Colon (tissue), 2 donors: ENCODE measurements around the gene CHMP1A.

Experiments used
- FAIRE-seq: peaks from 2 replicates; lab custom pipeline; 2012; peaks lifted over from hg19 to GRCh38; lab: Jason Lieb, UNC
- donor health status: control.
- donor health status: control.

The CHMP1A gene

DNA sequence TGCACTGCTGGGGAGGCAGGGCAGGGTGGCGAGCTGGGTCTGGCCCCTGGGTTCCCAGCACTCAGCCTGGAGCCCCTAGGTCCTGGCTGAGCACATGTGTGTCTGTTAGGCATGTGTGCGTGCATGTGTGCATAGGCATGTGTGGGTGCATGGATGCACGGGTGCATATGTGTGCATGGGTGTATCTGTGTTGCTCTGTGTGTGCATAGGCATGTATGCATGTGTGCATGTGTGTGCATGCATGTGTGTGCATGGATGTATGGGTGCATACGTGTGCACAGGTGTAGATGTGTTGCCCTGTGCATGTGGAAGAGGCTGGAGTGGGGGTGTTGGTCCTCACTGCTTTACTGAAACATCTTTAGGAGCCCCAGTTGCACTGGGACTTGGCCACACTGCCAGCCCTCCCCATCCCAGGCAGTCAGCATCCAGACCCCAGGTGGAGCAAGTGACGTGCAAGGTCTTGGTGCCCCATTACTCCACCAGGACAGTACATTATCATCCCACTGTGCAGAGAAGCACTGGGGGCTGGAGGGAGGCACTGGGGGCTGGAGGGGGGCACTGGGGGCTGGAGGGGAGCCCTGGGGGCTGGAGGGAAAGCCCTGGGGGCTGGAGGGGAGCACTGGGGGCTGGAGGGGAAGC lies 54.4 kb downstream of the CHMP1A start:
- no peak for FAIRE-seq

DNA sequence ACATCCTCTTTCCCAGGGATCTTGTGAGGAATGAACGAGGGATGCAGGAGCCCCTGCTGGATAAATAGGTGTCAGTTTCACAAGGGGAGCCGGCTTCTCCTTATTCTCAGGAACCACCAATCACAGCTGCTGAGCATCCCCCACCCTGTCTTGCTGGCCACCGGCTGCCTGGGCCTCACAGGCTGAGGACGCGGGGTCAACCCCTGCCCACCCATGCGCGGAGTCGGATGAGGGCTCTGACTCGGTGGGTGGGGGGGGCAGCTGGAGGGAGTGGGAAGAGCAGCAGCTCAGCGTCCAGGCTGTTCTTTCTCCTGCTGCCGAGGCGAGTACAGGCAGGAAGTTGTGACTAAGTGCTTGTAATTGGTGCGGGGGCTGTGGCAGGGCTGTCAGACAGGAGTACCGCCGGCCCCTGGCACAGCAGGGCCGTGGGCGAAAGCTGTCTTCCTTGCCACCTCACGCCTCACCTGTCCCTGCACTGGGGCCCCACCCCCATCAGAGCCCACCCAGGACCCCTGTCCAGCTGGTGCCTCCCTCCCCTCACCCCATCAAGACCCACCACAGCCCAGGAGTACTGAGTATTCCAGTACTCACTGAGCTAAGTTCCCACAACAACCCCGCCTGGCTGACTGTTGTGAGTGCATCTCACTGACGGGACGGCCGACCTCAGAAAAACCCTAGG lies 55.1 kb downstream of the CHMP1A start:
- no peak for FAIRE-seq

DNA sequence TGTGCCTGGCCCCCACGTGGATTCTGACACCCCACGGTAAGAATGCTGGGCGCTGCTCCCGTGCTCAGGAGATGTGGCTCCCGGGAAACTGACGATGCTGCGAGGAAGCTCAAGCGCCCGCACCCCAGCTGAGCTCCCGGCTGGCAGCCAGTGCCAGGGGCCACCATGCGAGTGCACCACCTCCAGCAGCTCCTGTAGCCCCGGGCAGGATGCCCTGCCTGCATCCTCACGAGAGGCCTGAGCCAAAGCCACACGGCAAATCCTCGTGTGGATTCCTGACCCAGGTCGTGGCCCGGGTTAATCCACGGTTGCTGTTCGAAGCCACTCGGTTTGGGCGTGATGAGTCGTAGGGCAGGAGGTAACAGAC lies 55.6 kb downstream of the CHMP1A start:
- no peak for FAIRE-seq

DNA sequence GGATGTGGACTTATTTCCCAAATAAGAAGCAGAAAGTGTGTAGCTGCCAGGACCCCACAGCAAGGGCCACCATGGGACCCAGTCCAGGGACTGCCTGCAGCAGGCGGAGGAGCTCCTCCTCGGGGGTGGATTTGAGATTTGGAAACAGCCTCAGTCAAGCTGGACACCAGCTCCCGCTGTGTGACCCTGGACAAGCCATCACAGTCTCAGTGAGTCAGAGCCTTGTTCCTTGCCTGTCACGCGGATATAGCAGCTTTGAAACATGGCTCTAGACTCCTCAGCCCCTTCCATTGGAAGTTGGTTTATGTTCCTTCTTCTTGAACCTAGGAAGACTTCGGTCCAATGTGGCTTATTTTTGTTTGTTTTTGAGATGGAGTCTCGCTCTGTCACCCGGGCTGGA lies 56.6 kb downstream of the CHMP1A start:
- no peak for FAIRE-seq

DNA sequence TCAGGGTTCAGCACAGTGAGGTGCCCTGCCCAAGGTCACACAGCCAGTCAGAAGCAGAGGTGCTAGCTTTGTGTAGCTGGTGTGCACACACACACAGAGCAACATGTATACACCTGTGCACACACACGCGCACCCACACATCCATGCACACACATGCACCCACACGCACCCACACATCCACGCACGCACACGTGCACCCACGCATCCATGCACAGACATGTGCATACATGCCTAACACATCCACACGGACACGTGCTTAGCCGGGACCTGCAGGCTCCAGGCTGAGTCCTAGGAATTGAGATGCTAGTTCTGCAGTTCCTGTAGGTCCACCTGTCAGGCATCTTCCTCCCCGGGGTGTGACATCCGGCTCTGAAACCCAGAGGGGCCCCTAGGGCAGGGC lies 57.1 kb downstream of the CHMP1A start:
- FAIRE-seq, result no peak

DNA sequence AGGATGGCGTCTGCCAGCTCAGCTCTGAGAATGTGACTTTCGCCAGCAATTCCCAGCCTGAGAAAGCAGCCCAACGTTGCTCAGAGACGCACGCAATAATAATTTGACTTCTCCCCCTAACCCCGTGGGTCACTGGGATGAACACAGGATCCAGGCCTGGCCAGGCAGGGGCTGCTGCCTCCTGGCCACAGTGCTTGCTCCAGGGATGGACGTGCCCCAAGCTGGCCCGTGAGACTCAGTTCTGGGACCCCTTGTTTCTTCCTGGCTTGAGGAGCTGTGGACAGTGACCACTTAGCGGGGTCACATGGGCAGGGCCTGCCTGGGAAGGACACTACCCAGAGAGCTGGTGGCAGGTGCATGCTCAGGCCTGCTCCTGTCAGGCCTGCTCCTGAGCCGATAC lies 57.6 kb downstream of the CHMP1A start:
- no peak for FAIRE-seq

DNA sequence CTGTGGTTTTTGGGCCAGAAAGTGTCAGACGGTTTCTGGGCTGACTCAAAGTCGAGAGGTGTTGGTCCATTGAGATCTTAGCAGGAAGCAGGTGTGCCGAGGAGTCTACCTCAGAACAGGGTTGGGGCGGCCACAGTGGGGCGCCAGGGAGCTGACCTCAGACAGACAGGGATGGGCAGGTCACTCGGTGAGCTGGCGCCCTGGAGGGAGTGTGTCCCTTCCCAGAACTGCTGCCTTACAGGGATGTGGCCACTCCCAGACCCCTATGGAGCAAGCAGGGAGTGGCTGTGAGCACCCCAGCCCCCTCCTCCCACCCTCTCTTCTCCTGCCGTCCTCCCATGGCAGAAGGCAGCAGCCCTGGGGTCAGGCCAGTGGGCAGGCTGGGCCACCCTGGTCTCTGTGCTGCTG lies 58.1 kb downstream of the CHMP1A start:
- no peak for FAIRE-seq

DNA sequence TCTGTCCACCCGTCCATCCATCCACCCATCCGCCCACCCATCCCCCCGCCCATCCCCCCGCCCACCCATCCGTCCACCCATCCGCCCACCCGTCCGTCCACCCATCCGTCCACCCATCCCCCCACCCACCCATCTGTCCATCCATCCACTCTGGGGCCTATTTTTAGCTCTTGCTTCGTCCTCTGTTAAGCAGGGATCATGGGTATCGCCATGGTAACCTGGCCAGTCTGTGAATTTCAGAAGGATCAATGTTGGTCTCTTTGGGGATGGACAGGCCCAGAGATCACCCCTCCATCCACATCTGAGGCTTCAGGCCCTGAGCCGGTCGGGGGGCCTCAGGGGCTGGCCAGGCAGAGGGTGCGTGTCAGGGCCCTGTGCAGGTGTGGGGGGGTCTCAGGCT lies 59.3 kb downstream of the CHMP1A start:
- no peak for FAIRE-seq

DNA sequence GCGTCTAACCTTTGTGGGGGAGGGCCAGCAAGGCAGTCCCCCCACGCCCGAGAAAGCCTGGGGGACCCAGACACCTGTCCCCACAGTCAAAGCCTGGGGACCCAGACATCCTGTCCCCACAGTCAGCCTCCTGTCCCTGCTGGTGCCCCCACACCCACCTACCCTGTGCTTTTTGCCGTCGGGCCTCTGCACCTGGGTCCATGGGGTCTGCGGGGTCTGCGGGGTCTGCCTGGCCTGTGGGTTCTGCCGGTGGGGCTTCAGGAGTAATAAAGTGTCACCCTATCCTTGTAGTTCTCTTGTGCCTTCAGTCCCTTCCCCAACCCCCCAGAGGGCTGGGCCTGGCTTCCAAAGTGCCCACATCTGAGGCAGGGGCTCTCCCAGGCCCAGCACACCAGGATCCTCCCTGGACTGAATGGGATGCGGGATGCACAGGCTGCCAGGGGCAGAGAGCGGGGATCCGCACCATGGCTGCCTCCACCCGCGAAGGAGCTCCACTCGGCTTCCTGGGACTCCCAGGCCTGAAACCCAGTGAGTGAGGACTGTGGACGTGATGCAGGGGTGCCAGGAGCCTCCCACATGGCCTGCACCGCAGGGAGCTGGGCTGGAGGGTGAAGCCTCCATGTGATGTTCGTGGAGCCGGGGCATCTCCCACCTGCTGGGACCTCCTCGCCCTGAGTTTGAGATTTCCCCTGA lies 60.4 kb downstream of the CHMP1A start:
- no peak for FAIRE-seq

DNA sequence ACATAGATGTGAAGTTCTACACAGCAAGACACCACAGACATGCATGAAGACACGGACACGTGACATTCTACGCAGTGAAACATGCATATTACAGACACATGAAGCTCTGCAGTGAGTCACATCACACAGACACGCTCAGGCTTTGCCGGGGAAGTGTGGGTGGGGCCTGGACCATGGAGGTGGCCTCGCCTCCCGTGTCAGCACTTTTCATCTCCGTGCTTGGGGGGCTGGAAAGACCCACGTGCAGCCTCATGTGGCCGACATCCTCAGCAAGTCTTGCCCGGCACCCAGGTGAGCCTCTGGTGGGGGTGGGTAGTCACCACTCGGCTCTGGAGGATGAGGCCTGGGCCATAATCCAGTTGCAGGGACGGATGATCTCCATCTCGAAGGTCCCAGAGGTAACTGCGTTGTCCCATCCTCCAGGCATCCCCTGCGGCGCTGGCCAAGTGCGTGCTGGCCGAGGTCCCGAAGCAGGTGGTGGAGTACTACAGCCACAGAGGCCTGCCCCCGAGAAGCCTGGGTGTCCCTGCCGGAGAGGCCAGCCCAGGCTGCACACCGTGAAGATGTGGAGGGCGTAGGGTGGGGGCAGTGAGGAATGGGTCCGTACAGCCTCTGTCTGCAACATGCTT lies 61.3 kb downstream of the CHMP1A start:
- no peak for FAIRE-seq

DNA sequence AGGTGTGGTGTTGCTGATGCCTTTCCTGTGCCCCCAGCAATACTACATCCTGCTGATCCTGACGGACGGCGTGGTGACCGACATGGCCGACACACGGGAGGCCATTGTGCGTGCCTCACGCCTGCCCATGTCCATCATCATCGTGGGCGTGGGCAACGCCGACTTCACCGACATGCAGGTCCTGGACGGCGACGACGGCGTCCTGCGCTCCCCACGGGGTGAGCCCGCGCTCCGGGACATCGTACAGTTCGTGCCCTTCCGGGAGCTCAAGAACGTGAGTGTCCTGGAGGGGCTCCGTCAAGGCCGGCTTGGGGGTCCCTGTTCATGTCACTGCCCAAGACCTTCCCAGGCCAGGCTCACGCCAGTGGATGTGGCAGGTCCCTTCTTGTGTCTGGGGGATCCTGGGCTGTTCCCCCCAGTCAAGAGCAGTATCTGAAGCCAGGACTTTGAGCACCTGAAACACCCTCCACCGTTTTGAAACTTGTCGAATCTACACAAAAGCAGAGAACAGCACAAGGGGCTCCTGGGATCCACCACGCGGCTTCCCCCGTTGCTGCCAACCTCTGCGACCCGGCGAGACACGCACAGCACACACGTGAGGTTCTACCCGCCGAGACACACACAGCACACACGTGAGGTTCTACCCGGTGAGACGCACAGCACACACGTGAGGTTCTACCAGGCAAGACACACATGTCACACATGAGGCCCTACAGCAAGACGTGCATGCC lies 62.0 kb downstream of the CHMP1A start:
- no peak for FAIRE-seq
